ENCODE data around the gene RER1. TPM values are rescaled to one million over a fixed set of nuclear protein-coding genes. Genes with fewer than 3 reads are reported as not detected.
A peak's percentile ranks its signal among the peaks of the same experiment; 100 is the strongest.

Gene RER1
- total and polyA plus RNA-seq, 7 donors: 68.8 to 119 (median 90.0) TPM

DNA sequence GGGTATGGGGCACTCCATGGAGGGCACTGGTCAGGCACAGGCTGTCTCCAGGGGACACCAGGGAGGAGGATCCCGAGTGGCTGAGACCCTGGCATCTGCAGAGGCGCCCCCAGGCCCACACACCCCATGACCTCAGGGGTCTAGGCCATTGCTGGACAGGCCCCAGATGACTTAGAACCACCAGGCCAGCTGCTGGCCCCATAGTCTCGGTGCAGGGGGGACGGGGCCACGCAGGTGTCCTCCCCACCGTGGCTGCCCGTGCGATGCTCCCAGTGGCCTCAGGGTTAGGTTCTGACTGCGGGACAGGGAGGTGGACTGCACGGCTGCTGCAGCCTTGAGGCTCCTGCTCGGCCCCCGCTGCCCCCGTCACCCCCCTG, 44.2 kb upstream of the RER1 start:
- 87 to 94% (median 91%) methylated on average over 13 of the region's 13 CpGs for WGBS, 3 donors
- Histone ChIP-seq H3K4me3 (no peak overlapping the region), H3K9me3 (no peaks in the 10 kb centered on the region), H3K36me3 (ENCODE audit: insufficient read depth in 1 of 2, low read depth in 1 of 2) (no peaks in the 10 kb centered on the region), H3K4me1 (no peaks in the 10 kb centered on the region), H3K27me3 (ENCODE audit: insufficient read depth in 3 of 3, low read length in 2 of 3) (no peaks in the 10 kb centered on the region), H3K27ac (no peak overlapping the region)
- TF ChIP-seq, protein P1, sequence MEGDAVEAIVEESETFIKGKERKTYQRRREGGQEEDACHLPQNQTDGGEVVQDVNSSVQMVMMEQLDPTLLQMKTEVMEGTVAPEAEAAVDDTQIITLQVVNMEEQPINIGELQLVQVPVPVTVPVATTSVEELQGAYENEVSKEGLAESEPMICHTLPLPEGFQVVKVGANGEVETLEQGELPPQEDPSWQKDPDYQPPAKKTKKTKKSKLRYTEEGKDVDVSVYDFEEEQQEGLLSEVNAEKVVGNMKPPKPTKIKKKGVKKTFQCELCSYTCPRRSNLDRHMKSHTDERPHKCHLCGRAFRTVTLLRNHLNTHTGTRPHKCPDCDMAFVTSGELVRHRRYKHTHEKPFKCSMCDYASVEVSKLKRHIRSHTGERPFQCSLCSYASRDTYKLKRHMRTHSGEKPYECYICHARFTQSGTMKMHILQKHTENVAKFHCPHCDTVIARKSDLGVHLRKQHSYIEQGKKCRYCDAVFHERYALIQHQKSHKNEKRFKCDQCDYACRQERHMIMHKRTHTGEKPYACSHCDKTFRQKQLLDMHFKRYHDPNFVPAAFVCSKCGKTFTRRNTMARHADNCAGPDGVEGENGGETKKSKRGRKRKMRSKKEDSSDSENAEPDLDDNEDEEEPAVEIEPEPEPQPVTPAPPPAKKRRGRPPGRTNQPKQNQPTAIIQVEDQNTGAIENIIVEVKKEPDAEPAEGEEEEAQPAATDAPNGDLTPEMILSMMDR (IDR thresholded peaks at IDR 0.05): no peak
- ATAC-seq (no peak), DNase-seq (peak in 1 of 2 donors; percentile 31)
- intact Hi-C loops (cut with DNase I): no loop called here

- peak in 1 of 2 donors; percentile 35 for DNase-seq
- H3K27ac ChIP-seq: no peak overlapping the region
- H3K9me3 ChIP-seq: no peaks in the 10 kb centered on the region
- H3K27me3 ChIP-seq (ENCODE audit: insufficient read depth in 3 of 3, low read length in 2 of 3): no peaks in the 10 kb centered on the region
- ATAC-seq: no peak
- intact Hi-C loops (cut with DNase I): no loop called here
- no peaks in the 10 kb centered on the region for H3K4me1 ChIP-seq
- TF ChIP-seq, protein P1 (IDR thresholded peaks at IDR 0.05): no peak
- H3K36me3 ChIP-seq (ENCODE audit: insufficient read depth in 1 of 2, low read depth in 1 of 2): no peaks in the 10 kb centered on the region
- 83 to 86% (median 86%) methylated on average over 23 of the region's 23 CpGs for WGBS, 3 donors
- no peak overlapping the region for H3K4me3 ChIP-seq
Measured at GRCh38 chr1:2347896-2348295, 43.7 kb upstream of the RER1 start.

- H3K36me3 ChIP-seq (ENCODE audit: insufficient read depth in 1 of 2, low read depth in 1 of 2): no peaks in the 10 kb centered on the region
- no peak for ATAC-seq
- no peak overlapping the region for H3K4me3 ChIP-seq
- WGBS, 3 donors: 90 to 93% (median 92%) methylated on average over 55 to 59 of the region's 59 CpGs
- H3K27me3 ChIP-seq (ENCODE audit: insufficient read depth in 3 of 3, low read length in 2 of 3): no peaks in the 10 kb centered on the region
- no peaks in the 10 kb centered on the region for H3K4me1 ChIP-seq
- intact Hi-C loops (cut with DNase I): no loop called here
- DNase-seq: peak in 1 of 2 donors; percentile 39
- TF ChIP-seq, protein P1 (IDR thresholded peaks at IDR 0.05): no peak
- H3K27ac ChIP-seq: no peak overlapping the region
- H3K9me3 ChIP-seq: no peaks in the 10 kb centered on the region
Measured at GRCh38 chr1:2348346-2349325, 43.0 kb upstream of the RER1 start.

DNA sequence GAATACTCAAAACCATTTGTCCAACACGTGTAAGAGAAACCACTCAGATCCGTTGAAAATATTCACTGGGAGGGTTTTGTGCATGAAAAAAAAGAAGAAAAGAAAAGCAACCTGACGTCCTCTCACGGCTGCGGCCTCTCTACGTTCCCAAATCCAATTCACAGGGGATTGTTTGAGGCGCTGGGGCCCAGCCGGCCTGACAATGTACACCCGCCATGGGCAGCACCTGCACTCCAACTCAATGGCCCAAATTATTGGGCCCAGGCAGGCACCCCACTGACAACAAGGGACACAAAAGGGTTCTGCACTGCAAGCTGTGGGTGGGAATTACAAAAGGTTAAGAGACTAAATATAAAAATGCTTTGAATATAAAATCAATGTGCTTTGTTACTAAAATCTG, 41.8 kb upstream of the RER1 start:
- Histone ChIP-seq H3K9me3 (no peaks in the 10 kb centered on the region), H3K36me3 (ENCODE audit: insufficient read depth in 1 of 2, low read depth in 1 of 2) (no peaks in the 10 kb centered on the region), H3K4me1 (no peaks in the 10 kb centered on the region), H3K27ac (no peak overlapping the region), H3K4me3 (no peak overlapping the region), H3K27me3 (ENCODE audit: insufficient read depth in 3 of 3, low read length in 2 of 3) (no peaks in the 10 kb centered on the region)
- no peak for ATAC-seq
- DNase-seq: peak in 1 of 2 donors; percentile 24
- intact Hi-C loops (cut with DNase I): no loop called here
- TF ChIP-seq, protein P1 (IDR thresholded peaks at IDR 0.05): no peak
- 72 to 79% (median 76%) methylated on average over 9 of the region's 9 CpGs for WGBS, 3 donors

Measured in psoas muscle (tissue), 8 donors.